HG02588 (cell line): ENCODE results near the gene RRP9.
A peak's percentile ranks its signal among the peaks of the same experiment; 100 is the strongest.
"Not testable (repeated sequence)": the region's sequence is repeated elsewhere in the genome, so short reads cannot be mapped to it uniquely, and the experiment has no call there.

ENCODE experiments used
- ATAC-seq: cut with Tn5 transposase; IDR thresholded peaks from one replicate; pipeline ENCODE4 v1.9.1; 2021; ENCODE audit warnings: mild to moderate bottlenecking, moderate library complexity; ENCODE audit not compliant: unreplicated experiment

RRP9 gene

GRCh38 chr3:51941798-51942602 is at the start of gene RRP9, which contains the start of gene PARP3:
RRP9 (minus strand) TSS chr3:51941904; CDS start chr3:51941867, 37 bp downstream.
PARP3 (plus strand) TSS chr3:51942363; CDS start chr3:51943356, 993 bp downstream.
- ATAC-seq: peak; percentile 89

- ATAC-seq: not testable (repeated sequence)
Observed at GRCh38 chr3:51990501-51990971, 48.8 kb upstream of the RRP9 start.

GRCh38 chr3:51988286-51989146 is 46.8 kb upstream of the RRP9 start:
- ATAC-seq: no peak

GRCh38 chr3:51987568-51987967 is 45.9 kb upstream of the RRP9 start:
- no peak for ATAC-seq

GRCh38 chr3:51986010-51986947 is 44.6 kb upstream of the RRP9 start:
- no peak for ATAC-seq

- ATAC-seq: no peak
Observed at GRCh38 chr3:51985063-51985462, 43.4 kb upstream of the RRP9 start.

- ATAC-seq: no peak
Observed at GRCh38 chr3:51984269-51984647, 42.6 kb upstream of the RRP9 start.

- no peak for ATAC-seq
Observed at GRCh38 chr3:51983578-51984268, 42.0 kb upstream of the RRP9 start.

- ATAC-seq: peak; percentile 68
Observed at GRCh38 chr3:51982838-51983577, 41.3 kb upstream of the RRP9 start, which contains the start of gene ACY1. ACY1 (plus strand) TSS chr3:51983535; CDS start chr3:51984065, 530 bp downstream.

- ATAC-seq: peak; percentile 26
Observed at GRCh38 chr3:51982352-51982837, 40.7 kb upstream of the RRP9 start.

GRCh38 chr3:51980253-51980652 is 38.5 kb upstream of the RRP9 start:
- ATAC-seq: no peak

GRCh38 chr3:51978143-51978502 is 36.4 kb upstream of the RRP9 start:
- no peak for ATAC-seq

GRCh38 chr3:51977446-51978142 is 35.9 kb upstream of the RRP9 start:
- ATAC-seq: no peak

GRCh38 chr3:51975852-51976549 is 34.3 kb upstream of the RRP9 start:
- no peak for ATAC-seq

GRCh38 chr3:51974963-51975851 is 33.5 kb upstream of the RRP9 start, which contains the start of gene ABHD14A:
ABHD14A (plus strand) TSS chr3:51975064; CDS start chr3:51975136, 72 bp downstream.
- peak; percentile 52 for ATAC-seq

- ATAC-seq: peak; percentile 13
Observed at GRCh38 chr3:51974277-51974962, 32.7 kb upstream of the RRP9 start.
